NB4 (cell line): Measurements from ENCODE around the gene PRPF19.

ENCODE experiments used
- DNase-seq: peaks from one replicate; pipeline ENCODE4 v3.0.0; 2010; ENCODE audit warnings: low read depth
- H3K4me3 ChIP-seq: one replicate; pipeline ENCODE4 v1.5.1; 2011; ENCODE audit warnings: mild to moderate bottlenecking, low read depth, low read length, moderate library complexity
- MAX ChIP-seq: IDR thresholded peaks from 2 replicates; pipeline ENCODE4 v1.6.1; 2011; ENCODE audit warnings: low read depth, low read length
- MYC ChIP-seq: IDR thresholded peaks from 2 replicates; pipeline ENCODE4 v1.6.1; 2011; ENCODE audit warnings: low read depth, low read length
- POLR2A ChIP-seq: IDR thresholded peaks from 2 replicates; pipeline ENCODE4 v1.6.1; 2011; ENCODE audit warnings: mild to moderate bottlenecking; ENCODE audit not compliant: insufficient read length; ENCODE audit errors: extremely low read depth
- TF ChIP-seq, protein P1 (sequence below): IDR thresholded peaks from one replicate; pipeline ENCODE4 v1.5.1; 2012; ENCODE audit warnings: low read depth, low read length

The PRPF19 gene

GRCh38 chr11:60844045-60844869, 62.1 kb downstream of the PRPF19 start:
- TF ChIP-seq MYC (no peak), MAX (no peak)
- TF ChIP-seq, protein P1, sequence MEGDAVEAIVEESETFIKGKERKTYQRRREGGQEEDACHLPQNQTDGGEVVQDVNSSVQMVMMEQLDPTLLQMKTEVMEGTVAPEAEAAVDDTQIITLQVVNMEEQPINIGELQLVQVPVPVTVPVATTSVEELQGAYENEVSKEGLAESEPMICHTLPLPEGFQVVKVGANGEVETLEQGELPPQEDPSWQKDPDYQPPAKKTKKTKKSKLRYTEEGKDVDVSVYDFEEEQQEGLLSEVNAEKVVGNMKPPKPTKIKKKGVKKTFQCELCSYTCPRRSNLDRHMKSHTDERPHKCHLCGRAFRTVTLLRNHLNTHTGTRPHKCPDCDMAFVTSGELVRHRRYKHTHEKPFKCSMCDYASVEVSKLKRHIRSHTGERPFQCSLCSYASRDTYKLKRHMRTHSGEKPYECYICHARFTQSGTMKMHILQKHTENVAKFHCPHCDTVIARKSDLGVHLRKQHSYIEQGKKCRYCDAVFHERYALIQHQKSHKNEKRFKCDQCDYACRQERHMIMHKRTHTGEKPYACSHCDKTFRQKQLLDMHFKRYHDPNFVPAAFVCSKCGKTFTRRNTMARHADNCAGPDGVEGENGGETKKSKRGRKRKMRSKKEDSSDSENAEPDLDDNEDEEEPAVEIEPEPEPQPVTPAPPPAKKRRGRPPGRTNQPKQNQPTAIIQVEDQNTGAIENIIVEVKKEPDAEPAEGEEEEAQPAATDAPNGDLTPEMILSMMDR: no peak
- peak overlapping the region; percentile 95 for H3K4me3 ChIP-seq
- peak; percentile 30 for DNase-seq

GRCh38 chr11:60842668-60843600, 63.5 kb downstream of the PRPF19 start:
- H3K4me3 ChIP-seq: peak overlapping the region; percentile 95
- TF ChIP-seq POLR2A (no peak), MAX (peak; percentile 58; the same call in 1 of the 2 replicates)
- DNase-seq: peak; percentile 33

DNA sequence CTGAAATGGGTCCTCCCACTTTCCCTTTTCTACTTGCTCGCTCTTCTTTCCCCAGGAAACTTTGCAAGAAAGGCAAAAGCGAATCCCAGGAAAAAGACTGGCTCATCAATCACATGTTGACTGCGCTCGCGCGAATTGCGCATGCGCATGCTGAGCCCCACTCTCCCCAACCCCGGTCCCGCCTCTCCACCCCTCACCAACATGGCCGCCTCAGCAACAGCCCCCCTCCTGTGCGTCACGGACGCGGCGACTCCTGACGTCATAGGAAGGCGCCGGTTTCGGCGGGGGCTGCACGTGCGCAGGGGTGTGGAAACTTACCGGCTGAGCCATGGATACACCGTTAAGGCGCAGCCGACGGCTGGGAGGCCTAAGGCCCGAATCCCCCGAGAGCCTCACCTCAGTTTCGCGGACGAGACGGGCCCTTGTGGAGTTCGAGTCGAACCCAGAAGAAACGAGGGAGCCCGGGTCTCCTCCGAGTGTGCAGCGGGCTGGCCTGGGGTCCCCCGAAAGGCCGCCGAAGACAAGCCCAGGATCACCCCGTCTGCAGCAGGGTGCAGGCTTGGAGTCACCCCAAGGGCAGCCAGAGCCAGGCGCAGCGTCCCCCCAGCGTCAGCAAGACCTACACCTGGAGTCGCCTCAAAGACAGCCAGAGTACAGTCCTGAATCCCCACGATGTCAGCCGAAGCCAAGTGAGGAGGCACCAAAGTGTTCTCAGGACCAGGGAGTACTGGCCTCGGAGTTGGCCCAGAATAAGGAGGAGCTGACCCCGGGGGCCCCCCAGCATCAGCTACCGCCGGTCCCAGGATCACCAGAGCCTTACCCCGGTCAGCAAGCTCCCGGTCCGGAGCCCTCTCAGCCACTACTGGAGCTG, 64.4 kb downstream of the PRPF19 start, which contains the start of gene CCDC86:
TSS of gene CCDC86 (plus strand) at position 317 of the 871 bp plus-strand sequence. CDS start at position 329, 12 bp downstream.
- peak; percentile 97 for DNase-seq
- peak within 1 kb of the TSS; percentile 95 for H3K4me3 ChIP-seq
- TF ChIP-seq, protein P1: no peak
- TF ChIP-seq MYC (peak; percentile 100), POLR2A (peak; percentile 39), MAX (peak; percentile 99)
